Lung microvascular endothelial cell (primary cell): ENCODE results near the gene WDR7. TPM values are rescaled to one million over a fixed set of nuclear protein-coding genes. Genes with fewer than 3 reads are reported as not detected.

Experiments used
- DNase-seq, 2 donors: peaks; one replicate each; pipeline versions ENCODE4 v3.0.0 to v3.0.0-alpha.2; 2010; ENCODE audit warnings: low read depth in 2 of 2
- total RNA-seq: library from RNA; depleted of rRNA; stranded (reverse); fragments of >200 nt; gene quantifications from 2 replicates; pipeline ENCODE4 v1.2.1, GENCODE V29; 2014

Gene WDR7
- total RNA-seq, 1 donor from 2014 or later: 28.8 TPM

DNA sequence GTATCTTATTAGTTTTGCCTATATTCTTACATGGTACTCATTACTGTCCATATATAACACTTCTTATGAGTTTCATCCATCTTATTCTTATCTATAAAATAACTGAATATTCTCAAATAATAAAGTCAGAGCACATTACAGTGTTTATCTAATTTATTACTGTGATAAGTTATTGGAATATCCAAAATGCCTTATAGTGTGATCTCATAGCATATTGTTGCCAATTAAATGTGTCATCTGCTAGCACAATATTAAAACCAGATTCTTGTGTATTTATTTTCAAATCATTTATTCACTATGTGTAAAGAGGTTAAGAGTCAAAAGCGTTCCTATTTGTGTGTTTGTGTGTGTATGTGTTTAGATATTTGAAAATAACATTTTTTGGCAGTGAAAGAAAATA is 151.9 kb downstream of the WDR7 start:
- DNase-seq: no peak

DNA sequence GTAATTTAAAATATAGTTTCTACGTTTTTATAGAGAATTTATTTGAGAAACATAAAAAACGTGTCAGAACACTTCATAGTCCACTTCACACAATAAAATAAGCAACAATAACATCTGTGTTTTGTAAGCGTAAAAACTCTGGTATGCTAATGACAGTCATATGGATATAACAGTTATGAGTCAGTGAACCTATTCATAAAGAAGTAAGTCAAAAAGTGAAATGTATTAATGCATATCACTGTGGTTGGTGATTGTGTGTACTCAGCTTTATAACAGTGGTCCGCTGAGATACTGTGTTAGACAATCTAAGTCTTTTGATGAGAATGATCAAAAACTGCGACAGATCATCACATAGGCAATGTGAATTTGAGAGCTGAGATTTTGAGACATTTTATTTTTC is 153.2 kb downstream of the WDR7 start:
- DNase-seq: no peak

DNA sequence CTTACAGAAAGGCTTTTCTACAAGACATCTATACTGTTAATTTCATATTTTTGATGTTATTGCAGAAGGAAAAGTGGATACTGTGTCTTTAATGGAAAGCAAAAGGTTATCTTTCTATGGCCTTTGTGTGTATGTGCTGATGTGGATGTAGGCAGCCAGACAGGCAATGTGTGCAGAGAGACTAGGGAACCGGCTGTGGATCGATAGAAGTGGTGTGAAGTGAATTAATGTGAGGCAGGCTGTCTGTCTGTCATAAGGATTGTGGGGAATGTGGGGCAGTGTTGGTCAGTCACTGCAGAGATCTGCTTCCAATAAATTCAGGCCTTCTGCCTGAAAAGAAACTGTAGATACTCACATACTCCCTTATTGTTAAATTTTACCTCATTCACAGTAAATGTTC is 156.7 kb downstream of the WDR7 start:
- DNase-seq: no peak

DNA sequence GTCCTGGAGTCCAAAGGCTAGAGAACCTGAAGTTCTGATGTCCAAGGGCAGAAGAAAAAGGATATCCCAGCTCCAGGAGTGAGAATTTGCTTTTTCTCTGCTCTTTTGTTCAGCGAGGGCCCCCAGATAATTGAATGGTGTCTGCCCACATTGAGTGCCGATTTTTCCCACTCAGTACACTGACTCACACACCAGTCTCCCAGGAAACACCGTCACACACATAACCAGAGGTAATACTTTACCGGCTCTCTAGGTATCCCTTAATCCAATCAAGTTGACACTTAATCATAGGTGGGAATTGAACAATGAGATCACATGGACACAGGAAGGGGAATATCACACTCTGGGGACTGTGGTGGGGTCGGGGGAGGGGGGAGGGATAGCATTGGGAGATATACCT is 161.5 kb downstream of the WDR7 start:
- DNase-seq: no peak

DNA sequence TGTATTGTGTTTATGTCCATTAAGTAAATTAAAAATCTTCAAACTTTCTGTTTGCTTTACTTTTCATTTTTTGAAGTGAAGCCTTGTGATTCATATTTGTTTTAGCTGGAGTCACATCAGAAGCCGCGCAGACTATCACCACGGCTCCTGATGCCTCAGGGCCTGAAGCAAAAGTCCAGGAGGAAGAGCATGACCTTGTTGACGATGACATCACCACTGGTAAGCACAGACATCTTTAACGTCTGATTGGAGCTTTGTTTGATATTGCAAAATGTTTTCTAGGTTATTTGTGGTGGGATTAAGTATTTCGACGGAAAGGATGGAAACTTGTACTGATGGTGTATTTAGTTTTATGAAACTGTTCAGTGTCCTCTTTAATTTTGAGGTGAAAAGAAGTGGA is 164.8 kb downstream of the WDR7 start:
- DNase-seq: no peak

DNA sequence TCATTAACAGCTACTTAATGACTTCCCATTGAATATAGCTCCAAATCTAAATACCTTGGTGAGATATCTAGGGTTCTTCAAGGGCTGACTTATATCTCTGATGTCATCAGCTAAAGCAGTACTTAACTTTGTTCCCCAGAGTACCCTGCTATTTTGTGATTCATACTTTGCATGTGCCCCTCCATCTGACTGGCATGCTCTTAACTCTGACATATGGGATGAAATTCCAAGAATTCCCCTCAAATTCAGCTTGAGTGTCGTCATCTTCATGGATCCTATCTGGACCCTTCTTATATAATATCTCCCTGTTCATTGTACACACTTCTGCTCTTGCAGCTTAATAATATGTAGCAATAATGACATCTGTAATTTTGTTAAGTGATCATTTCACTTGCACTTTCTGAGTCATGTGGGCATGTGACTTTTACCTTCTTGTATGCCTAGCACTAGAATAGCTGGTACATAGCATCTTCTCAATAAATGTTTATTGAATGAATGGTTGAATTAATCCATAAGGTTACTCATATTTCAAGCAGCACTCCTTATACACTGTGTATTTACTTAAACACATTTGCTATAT is 172.9 kb downstream of the WDR7 start:
- DNase-seq: no peak

DNA sequence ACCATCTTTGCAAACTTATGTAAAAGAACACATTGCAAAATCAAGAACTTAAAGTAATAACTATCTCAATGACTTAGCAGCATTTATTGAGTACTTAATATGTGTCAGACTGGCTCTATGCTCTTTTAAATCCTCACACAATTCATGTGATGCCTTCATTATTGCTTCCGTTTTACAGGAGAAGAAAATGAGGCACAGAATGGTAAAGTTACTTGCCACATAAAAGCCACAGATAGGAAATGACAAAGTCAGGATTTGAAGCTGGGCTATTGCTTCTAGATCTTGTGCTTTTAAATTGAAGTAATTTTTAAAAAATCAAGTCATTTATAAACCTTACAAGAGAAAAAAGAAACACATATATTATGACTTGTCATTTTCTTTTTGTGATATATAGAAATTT is 174.2 kb downstream of the WDR7 start:
- DNase-seq: no peak

DNA sequence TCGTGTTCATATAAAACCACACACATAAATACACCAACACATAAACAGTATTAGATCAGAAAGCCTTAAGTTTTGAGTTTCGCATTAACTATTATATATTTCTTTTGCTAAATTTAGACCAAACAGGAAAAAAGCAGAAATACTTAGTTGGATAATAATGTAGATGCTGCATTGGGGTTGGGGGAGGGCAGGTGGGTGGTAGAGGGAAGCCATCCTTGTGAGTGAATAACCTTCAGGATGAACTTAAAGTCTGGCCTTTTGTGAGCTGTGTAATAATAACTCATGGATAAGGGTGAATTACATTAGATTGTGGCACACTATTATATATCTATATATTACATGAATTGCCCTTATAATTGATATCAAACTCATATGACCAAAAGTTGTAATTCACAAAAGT is 174.7 kb downstream of the WDR7 start:
- DNase-seq: no peak

DNA sequence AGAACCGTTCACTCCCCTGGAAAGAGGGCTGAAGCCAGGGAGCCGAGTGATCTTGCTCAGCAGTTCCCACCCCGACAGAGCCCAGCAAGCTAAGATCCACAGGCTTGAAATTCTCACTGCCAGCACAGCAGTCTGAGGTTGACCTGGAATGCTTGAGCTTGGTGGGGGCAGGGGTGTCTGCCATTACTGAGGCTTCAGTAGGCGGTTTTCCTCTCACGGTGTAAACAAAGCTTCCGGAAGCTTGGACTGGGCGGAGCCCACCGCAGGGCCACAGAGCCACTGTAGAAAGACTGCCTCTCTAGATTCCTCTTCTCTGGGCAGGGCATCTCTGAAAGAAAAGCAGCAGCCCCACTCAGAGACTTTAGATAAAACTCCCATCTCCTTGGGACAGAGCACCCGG is 180.8 kb downstream of the WDR7 start:
- peak in 1 of 2 donors; percentile 48 for DNase-seq

DNA sequence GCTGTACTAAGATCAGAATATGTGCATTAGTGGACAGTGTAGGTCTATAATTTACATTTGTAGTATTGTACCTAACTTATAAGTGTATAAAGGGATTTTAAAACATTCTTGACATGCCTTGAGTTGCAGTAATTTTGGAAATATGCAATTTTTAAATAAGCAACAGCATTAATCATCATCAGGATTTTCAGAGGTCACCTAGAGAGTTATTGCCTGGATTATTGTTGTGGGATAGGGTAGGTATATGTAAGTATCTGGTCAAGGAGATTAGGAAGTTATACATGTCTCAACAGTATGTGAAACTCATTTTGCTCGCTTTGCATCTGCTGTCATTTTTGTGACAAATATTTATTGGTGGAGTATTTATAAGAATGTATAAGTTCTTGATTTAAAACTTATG is 184.2 kb downstream of the WDR7 start:
- no peak for DNase-seq

DNA sequence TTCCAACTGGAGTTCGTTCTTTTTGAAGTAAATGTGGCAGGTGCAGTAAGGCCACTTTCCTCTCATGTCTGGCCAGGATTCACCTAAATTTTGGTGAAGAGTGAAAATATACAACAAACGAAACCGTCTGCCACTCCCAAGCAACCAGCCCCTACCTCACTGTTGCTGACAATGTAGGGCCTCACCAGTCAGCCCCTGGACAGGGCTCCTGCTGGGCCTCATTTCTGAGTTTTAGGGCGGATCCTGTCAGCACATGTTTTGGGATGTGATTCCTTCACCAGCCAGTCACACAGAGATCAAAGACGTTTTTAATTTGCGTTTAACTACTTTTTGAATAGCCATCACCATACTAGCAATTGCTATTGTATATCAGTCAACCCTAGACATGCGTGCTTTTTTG is 185.0 kb downstream of the WDR7 start:
- no peak for DNase-seq

DNA sequence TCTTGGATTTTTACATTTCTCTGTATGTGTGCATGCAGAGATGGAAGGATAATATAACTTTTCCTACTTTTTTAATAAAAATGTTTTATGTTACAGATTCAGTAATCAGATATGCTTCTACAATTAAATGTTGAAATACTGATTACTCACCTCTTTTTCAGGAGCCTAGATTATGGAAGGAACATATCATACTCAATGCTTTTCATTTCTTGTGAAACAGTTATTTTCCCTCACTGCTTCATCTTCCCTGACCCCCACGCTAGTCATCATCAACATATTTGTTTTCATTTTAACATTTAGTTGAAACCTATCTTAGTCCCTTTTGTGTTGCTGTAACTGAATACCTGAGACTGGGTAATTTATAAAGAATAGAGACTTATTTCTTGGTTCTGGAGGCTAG is 190.7 kb downstream of the WDR7 start:
- no peak for DNase-seq

DNA sequence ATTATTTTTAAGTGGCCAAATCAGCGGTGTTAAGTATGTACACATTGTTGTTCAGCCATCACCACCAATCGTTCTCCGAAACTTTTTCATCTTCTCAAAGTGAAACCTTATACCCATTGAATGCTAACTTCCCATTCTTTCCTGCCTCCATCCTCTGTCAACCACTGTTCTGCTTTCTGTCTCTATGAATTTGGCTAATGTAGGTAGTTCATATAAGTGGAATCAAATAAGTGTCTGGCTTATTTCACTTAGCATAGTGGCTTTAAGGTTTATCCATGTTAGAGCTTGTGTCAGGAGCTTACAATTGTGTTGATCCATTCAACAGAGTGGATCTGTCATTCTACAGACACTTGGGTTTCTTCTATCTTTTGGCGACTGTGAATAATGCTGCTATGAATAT is 192.1 kb downstream of the WDR7 start:
- no peak for DNase-seq

DNA sequence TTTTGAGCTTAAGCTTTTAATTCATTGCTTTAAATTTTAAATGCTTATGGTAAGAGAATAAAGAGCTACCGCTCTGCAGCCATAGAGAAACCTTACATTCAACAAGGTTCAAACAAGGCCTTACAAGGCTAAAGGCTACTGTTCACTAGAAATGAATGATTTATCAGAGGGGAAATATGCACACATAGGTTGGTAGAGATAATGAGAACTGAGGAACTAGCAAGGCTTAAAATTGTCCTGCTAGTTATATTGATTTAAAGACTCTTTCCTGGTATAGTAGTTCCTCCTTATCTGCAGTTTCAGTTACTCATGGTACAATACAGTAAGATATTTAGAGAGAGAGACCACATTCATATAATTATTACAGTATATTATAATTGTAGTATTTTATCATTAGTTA is 193.4 kb downstream of the WDR7 start:
- DNase-seq: no peak

DNA sequence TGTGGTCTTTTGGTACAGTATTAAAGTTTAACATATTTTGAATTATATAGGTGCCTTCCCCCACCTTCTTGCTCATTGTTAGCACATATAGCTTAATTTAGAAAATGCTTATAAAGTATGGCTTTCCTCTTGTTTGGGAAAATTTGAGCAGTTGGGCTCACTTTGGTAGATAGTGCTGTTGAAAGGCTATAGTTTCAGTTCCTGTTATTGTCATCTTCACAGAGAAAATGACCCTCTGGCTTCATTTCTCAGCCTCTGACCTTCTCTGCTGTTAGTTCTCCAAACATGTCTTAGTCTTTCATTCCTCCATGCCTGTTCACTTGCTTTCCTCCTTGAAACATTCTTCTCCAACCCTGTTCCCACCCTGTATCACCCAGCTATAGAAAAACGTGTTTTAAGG is 200.6 kb downstream of the WDR7 start:
- DNase-seq: peak in 1 of 2 donors; percentile 2

DNA sequence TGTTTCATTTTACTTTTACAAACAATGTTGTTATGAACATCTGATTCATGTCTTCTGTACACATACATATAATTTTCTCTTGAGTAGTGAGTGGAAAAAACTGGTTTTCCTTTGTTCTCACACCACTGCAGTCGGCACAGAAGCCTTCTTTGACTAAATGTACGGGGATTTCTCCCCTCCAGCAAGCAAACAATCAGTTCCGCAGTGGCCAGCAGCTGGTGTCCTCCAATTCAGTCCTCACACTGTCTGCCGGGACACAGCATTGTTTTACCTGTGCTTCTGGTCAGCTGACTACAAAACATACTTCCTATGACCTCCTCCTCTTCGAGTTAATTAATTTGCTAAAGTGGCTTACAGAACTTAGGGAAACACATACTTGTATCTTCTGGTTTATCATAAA is 202.8 kb downstream of the WDR7 start:
- DNase-seq: no peak

DNA sequence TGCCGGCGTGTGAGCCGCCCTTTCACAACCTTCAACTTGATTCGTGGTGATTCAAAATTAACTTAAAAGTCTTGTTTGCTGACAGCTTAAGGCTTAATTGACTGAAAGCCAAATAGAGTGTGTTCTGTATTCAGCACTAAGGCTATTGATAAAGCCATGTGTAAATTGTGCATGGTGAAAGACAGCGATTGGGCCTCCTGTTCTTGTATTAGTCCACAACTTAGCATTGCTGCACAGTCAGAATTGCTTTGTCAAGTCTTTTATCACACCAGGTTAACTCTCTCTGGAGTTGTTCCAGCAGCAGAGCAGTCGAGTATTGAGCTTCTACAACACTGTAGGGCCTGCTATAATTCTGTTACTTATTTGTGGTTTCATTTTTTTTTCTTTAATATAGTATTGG is 210.1 kb downstream of the WDR7 start:
- no peak for DNase-seq

DNA sequence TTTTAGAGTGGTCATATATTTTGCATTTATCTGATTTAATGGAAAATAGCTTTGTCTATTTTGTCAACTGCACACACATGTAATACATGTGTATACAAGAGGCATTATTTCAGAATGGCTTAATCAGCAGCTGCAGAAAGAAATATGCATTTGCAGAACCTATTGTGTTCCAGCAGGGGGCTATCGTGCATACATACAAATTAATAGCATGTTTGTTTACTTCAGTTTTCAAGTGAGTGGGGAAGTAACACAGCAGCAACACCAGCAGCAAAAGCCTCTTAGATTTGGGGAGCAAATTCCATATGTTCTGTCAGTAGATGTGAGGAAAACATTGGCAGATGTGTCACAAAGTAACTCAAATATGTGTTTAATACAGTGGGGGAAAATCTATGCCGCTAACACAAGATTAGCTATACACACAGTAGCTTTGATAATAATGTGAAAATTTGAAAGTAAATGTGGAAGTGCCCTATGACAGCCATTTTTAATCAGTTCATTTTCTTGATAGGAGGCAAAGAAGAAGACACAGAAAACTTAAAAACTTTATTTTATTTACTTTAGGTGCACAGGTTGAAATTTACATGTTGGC is 218.1 kb downstream of the WDR7 start:
- DNase-seq: peak; percentile 71 to 76

DNA sequence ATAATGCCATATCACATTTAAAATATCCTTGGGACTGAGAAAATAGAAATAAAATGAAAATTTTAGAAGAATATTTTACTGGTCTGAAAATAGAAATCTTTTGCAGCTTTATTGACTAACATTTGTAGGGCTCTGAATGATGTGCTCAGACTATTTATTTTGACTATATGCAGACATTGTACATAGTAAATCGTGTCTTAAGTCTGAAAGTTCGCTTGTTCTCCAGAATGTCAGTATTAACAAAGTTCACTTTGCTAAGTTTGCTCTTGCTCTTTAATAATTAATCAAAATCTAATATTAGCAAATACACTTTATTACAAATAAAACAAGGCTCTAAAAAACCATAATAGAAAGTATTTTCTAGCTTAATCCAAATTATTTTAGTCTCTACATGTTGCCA is 219.8 kb downstream of the WDR7 start:
- DNase-seq: no peak

DNA sequence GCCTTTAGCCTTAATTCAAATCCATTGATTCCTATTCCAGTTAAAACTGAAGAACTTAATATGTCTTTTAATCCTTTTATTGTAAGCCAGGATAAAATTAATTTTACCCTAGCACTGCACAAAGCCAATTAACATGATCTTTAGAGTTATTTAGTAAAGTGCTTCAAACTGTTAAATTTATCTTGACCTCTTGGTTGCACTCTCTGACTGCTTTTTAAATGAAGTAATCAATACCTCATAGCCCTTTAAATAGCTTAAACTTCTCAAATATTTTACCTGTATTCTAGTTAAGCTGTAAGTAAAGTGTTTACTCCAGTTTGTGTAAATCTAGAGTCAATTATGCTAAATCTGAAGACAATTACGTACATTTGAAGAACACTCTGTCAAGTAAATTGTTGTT is 221.0 kb downstream of the WDR7 start:
- no peak for DNase-seq

DNA sequence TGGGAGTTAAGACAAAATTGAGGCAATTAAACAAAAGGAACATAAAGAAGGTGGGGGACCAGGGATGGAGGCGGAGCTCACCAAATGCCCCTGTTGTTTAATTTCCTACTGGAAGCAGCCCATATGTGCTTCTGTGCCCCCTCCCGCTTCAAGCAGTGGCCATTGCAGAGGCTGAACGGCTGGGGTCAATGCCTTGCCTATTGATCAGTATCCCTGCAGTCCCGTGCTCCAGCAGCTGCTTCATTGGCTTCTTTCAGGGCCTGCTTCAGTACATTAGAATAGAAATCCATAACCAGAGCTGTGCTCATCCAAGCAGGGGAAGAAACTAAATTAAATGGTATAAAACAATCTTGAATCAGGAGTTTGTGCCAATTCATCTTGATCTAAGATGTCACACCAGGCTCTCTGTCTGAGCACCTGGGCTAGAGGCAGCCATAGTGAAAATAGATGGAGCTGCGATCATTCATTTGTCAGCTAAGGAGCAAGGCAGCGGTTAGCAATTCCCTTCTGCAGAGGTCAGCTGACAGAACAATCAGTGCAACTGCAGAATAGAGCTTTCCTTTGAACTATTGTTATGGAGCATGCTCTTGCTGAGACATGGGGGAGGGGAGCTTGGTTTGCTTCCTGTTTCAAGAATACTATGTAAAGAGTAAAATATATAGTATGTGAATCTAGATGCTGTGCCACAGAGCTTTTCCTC is 222.4 kb downstream of the WDR7 start:
- DNase-seq: peak; percentile 46 to 68

DNA sequence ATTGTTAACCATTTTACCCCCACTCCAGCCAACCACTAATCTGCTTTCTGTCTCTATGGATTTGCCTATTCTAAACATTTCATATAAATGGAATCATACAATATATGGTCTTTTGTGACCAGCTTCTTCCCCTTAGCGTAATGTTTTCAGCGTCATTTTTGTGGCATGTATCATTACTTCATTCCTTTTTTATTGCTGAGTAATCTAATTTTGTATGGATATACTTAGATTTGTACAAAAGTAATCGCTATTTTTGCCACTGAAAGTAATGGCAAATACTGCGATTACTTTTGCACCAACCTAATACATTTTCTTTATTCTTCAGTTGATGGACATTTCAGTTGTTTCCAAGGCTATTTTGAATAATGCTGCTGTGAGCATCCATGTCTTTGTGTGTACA is 227.6 kb downstream of the WDR7 start:
- DNase-seq: no peak

DNA sequence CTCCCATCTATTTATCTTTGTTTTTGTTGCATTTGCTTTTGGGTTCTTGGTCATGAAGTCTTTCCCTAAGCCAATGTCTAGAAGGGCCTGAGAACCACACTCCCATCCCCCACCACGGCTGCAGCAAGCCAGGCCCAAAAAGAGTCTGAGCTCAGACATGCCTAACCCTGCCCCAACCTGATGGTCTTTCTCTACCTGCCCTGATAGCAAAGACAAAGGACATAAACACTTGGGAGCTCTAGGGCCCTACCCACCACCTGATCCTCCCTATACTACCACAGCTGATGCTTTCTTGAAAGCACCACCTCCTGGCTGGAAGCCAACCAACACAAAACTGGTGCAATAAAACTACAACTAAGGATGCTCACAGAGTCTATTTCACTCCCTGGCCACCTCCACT is 233.4 kb downstream of the WDR7 start:
- no peak for DNase-seq
